Central memory CD4-positive, alpha-beta T cell (primary cell): ENCODE results near the gene RYR1.
"Not testable (repeated sequence)": the region's sequence is repeated elsewhere in the genome, so short reads cannot be mapped to it uniquely, and the experiment has no call there.

ENCODE experiments used
- DNase-seq: peaks from one replicate; pipeline ENCODE4 v3.0.0; 2022

Gene RYR1

DNA sequence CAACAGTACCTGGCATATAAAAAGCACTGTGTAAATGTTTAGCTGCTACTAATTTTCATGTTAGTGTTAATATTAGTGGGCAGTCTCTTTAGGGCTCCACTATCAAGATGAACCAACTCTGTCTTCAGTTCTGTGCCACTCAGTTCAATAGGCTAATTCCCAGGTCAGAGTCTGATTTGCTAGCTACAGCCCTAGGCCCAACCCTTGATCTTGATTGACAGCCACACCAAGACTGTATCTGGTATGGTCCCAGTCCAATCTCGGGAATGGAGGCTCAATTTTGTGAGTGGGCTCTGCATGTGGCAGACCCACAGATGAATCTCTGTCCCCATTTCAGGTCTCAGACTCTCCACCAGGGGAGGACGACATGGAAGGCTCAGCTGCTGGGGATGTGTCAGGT is 138.2 kb downstream of the RYR1 start:
- DNase-seq, result no peak

DNA sequence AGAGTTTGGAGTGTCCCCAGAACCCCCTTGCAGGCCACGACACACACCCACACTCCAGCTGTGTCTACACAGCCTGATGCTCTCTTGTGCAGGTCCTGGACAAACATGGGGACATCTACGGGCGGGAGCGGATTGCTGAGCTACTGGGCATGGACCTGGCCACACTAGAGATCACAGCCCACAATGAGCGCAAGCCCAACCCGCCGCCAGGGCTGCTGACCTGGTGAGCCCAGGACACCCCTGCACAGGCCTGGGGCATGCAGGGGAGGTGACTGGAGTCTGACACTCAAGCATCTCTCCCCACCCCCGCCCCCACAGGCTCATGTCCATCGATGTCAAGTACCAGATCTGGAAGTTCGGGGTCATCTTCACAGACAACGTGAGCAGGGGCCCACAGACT is 144.3 kb downstream of the RYR1 start:
- no peak for DNase-seq

DNA sequence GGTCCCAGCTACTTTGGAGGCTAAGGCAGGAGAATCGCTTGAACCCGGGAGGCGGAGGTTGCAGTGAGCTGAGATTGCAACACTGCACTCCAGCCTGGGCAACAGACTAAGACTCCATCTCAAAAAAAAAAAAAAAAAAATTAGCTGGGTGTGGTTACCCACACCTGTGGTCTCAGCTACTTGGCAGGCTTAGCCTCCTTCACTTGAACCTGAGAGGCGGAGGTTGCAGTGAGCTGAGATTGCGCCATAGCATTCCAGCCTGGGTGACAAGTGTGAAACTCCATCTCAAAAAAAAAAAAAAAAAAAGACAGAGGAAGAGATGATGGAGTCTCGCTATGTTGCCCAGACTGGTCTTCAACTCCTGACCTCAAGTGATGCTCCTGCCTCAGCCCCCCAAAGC is 145.8 kb downstream of the RYR1 start:
- DNase-seq, result peak; percentile 30

DNA sequence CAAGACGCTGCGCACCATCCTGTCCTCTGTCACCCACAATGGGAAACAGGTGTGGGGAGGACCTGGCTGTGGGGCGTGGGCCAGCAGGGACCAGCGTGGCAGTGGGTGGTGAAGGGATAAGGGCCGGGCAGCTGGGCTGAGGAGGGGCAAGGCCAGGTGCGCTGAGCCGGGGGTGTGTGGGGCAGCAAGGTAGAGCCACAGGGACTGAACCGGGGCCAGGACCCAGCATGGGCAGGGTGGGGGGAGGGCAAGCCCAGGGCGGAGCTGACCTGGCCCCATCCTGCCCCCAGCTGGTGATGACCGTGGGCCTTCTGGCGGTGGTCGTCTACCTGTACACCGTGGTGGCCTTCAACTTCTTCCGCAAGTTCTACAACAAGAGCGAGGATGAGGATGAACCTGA is 146.6 kb downstream of the RYR1 start:
- no peak for DNase-seq

DNA sequence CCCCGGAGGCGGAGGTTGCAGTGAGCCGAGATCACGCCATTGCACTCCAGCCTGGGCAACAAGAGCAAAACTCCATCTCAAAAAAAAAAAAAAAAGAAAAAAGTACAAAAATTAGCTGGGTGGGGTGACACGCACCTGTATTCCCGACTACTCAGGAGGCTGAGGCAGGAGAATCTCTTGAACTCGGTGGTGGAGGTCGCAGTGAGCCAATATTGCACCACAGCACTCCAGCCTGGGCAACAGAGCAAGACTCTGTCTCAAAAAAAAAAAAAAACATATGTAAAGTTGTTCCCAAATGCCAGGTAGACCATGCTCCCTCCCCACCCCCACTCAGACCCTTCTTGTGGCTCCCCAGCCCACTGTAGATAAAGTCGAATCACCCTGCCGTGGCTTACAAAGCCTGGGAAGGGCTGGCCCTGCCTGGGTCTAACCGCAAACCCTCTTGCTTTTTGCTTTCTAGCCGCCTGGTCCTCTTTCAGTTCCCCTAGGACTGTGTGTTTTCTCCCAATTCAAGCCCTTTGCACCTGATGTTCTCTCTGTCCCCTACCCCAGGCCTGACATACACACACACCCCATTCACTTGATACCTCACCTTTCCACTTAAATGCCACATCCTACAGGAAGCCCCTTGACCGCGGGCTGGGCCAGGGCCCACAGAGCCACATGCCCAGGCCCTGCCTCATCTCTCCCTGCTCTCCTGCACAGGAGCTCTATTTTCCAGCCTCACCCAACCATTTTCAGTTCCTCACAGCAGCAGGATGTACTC is 149.9 kb downstream of the RYR1 start:
- no peak for DNase-seq

DNA sequence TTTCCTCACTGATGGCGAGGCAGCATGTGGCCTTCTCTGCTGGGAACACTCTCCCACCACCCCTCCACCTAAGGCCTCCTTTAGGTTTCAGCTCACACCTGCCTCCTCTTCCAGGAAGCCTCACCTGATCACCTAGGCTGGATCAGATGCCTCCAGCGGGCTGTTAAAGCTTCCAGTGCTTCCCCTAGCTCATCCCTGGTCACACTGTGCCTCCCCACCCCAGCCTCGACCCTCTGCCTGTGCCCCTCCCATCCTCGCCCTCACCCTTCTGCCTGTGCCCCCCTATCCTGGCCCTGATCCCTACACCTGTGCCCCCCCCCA is 150.5 kb downstream of the RYR1 start:
- DNase-seq, result no peak

DNA sequence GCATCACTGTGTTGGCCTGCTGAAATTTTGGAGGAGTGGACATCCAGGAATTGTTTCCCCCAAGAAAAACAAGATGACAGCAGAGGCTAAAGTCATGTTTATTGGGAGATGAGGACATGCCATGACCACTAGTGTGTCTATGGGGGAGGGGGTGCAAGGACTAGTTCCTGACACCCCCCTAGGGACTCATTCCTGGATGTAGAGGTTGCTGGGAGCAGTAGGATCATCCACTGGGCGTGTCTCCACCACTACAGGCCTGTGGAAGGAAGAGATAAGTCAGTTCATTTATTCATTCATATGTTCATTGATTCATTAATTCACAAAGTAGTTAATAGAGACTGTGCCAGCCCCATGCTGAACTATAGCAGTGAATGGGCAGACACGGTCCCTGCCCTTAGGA is 154.1 kb downstream of the RYR1 start:
- DNase-seq, result no peak

DNA sequence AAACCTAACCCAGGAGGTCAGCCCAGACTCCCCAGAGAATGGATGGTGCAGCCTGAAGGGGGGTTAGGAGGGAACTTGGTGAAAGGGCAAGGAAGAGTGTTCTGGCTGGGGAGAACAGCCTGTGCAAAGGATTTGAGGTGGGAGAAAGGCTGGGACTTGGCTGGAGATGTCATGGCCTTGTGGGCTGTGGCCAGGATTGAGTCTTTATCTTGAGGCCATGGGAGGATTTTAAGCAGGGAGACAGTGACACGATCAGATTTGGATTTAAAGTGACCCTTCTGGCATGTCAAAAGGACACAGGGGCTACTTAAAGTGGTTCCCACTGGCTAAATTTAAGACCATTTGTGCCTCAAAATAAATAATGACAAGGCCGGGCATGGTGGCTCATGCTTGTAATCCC is 154.6 kb downstream of the RYR1 start:
- DNase-seq, result no peak

DNA sequence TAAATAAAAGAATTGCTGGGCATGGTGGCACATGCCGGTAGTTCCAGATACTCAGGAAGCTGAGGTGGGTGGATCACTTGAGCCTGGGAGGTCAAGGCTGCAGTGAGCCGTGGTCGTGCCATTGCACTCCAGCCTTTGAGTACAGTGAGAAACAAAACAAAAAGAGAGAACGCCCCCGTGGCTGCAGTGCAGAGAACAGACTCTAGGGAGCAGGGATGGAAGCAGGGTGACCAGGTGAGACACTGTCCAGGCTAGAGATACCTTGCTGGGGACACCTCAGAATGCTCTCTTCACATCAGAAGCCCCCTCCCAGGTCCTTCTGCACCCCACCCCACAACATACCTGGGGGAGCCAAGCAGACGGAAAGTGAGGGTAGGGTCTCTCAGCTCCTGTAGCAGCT is 159.4 kb downstream of the RYR1 start:
- no peak for DNase-seq

DNA sequence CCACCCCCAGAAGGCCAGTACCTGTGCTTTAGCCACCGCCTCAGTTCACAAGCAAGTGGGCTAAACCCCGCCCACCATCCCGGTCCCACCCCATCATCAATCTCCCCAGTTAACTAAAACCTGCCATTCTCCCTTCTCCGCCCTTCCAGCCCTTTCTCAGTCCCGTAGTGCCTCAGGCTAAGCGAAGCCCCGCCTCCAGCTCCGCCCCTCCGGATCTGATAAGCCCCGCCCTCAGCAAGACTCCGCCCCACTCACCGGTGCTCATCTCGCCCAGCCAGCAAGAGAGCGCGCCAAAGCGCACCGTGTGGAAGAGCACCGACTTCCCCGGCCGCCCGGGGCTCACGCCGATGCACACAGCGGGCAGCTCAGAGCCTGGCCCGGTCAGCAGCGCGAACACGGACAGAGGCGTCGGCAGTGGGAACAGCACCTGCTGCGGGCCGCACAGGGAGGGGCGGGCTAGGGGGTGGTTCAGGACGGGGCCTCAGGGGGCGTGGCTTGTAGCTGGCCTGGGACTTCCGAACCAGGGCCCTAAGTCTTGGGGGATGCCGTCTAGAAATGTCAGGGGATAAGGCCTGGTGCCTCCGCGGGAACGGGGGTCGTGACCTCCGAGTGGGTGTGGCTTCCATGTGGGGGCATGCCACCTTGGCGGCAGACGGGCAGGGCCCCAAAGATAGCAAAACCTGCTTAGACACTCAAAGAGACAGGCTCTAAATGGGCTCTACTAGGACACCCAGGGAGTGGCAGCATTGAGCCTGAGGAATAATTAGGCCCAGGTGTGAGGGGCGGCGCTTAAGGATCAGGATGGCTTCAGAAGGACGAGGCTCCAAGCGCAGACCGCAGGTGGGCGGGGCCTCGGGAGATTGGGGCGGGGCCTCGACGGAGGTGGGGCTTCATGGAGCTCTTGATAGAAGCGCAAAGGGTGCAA is 162.8 kb downstream of the RYR1 start:
- DNase-seq, result no peak

DNA sequence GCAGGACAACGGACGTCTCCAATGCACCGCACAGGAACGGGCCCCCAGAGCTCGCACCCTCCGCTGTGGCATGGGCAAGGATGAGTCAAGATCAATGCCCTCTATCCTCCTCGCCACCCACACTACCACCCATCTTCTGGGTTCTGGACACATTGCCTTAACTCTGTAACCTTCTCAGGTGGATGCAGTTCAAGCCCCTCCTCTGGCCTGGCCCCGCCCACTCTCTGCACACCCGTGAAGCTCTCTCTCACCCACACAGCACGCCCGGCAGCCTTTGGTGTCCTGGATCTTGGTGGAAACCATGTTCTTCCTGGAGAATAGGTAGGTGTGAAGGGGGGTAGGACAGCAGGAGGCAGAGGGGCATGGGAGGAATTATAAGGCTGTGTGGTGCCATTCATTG is 163.6 kb downstream of the RYR1 start:
- no peak for DNase-seq

DNA sequence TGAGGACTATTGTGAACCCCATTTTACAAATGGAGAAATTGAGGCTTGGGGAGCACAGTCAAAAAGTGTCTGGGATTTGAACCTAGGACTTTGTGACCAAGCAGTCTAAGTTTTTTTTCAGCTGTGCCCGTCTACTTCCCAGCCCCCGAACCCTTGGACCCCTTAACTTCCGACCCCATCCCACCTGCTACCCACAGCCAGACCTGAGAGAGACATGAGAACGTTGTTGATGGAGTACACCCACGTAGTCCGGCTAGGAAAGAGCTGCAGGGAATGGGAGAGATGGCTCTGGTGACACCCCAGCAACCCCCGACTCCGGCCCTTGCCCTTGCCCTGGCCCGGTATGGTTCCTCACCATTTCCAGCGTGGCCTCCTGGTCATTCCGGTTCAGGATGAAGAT is 166.2 kb downstream of the RYR1 start:
- DNase-seq, result no peak

DNA sequence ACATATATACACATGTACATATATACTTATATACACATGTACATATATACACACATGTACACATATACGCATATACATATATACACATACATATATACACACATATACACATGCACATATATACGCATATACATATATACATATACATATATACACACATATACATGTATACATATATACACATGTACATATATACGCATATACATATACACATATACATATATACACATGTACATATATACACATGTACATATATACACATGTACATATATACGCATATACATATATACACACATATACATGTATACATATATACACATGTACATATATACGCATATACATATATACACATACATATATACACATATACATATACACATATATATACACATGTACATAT is 169.4 kb downstream of the RYR1 start:
- DNase-seq, result not testable (repeated sequence)

DNA sequence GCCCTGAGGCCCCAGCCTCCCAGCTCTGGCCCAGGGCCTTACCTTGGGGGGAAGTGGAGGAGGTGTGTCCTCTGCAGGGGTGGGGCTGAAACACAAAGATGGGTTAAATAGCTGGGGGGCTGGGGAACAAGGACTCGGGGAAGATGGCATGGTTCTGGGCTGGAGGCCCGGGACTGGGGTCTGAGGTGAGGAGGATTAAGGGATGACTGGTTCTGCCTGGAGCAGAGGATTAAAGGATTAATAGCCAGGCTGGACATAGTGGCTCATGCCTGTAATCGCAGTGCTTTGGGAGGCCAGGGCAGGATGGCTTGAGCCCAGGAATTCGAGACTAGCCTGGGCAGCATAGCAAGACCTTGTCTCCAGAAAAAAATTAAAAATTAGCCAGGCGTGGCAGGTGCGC is 172.6 kb downstream of the RYR1 start:
- DNase-seq, result no peak

DNA sequence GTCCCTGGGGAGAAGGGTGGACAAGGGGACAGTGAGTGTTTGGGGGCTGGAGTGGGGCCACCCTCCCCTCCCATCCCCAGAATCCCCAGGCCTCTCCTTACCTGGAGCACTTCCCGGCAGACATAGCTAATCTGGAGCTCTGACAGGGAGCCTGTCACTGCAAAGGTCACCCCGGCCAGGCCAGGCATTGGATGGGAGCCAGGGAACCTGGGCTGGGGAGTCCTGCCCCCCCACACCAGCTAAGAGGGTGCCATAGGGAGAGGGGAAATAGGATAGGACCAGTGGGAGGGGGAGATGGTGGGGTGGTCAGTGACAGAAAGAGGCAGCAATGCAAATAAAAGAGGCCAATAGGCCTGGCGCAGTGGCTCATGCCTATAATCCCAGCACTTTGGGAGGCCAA is 180.8 kb downstream of the RYR1 start:
- DNase-seq, result no peak

DNA sequence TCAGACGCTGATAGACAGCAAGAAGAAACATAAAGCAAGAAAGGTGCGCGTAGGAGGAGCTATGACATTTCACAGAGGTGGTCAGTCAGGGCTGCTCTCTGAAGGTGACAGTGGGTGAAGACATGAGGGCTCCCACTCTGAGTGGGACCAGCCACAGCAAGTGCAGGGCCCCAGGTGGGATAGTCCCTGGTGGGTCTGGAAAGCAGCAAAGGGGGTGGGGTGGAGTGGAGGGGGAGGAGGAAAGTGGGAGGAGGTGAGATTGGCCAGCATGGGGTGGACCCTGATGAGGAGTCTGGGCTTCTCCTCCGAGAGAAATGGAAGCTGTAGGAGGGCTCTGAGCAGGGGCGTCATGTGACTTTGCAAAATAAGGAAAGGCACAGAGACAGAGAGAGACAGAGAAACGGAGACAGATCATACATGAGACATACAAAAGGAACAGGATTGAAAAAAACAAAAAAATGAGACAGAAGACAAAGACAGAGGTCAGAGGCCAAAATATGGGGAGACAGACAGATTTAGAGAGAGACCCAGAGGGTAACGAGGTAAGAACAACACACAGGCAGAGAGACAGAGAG is 181.6 kb downstream of the RYR1 start:
- no peak for DNase-seq

DNA sequence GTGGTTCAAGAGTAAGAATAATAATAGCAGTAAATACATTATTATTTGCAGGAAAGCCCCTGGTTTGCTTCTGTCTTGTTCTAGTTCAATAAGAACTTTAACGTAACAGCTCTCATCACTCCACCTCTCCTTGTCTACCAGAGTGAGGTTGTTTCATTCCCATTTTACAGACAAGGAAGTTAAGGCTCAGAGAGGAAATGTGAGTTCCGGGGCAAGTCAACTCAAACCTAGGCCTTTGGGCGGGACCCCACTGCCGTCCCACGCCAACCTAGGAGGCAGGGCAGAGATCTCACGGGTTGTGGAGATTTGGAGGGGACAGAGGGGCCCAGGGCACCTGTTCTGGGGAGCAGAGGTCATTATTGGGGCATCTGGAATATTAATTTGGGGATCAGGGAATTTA is 182.8 kb downstream of the RYR1 start:
- DNase-seq, result no peak

DNA sequence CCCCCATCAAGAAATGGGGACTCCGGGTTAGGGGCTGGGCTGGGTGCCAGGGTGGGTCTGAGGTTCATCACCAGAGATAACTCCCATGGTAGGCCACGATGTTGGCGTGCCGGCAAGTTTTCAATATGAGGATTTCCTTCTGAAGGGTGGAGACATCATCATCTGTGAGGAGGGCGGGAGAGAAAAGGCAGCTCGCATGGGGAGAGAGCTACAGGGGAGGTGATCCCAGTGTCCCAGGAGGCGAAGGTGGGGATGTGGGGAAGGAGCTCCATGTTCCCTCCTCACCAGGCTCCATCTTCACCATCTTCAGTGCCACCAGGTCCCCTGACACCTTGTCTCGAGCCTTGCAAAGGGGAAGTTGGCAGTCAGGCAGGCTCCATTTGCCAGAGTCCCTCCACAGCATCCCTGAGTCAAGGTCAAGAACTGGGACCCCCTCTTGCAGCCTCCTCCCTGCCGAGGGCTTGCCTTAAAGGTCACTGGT is 183.8 kb downstream of the RYR1 start:
- peak; percentile 16 for DNase-seq

DNA sequence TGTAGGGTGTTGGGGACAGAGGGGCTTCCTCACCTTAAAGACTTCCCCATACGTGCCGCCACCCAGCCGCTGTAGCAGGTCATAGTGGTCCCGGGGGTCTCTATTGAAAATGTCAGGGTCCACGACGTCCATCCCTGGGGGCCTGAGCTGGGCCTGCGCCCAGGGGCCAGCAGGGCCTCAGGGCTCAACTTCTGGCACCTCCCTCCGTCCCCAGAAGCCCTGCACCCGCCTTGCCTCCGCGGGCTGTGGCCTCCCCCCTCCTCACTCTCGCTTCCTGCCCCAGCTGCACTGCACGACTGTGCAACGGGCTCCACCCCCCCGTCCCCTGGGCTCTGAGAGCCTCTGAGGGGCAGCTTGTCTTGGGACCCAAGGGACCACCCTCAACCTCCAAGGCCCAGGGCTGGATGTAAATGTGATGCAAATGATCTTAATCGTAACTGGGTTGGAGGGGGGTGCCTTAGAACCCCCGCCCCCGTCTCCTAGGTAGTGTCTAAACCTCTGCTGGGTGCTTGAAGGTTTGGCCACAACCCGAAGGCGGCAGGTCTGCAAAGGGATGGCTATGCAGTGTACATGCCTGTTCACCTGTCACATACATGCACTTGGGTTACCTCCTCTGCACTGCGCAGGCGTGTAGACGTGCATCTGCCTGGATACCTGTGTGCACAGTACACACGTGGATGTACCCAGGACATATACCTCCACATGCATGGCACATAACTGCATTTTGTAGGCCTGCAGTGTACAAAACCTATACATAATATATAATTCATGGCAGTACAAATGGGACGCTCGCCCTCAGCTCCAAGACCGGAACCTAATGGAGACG is 184.5 kb downstream of the RYR1 start, which contains the start of gene MAP4K1:
Gene MAP4K1, minus strand, starts transcription at position 190 of the 826 bp plus-strand sequence. Its CDS starts 58 bp downstream, at position 132.
- DNase-seq, result peak; percentile 62

DNA sequence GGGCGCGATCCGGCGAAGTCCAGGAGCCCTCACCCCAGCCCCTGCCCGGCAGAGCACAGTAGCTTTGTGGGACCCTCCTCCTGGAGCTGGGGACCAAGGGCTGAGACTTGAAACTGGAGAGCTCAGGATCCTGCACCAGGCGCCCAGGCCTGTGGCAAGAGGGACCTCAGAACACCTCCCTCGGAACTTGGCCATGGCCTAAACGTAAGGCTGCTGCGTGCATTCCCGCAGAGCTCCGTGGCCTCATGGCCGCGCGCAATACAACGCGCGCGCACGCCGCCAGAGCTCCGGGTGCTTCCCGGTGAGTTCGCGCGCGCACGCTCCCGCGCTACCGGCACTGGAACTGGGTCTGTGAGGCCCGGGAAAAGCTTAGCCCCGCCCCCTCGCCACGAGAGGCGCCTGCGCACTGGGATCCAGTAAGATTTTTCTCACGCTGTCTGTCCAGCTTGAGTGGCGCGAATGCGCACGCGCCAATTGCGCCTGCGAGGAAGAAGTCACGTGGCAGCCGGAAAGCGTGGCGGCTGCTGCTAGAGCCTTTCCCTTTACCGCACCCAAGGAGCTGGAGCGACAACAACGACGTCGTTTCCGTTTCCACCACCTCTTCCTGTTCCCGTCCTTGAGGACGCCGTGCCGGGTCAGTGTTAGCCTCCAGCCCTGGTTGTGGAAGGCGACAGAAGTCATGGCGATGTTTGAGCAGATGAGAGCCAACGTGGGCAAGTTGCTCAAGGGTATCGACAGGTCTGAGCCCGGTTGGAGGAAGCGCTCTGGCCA is 185.3 kb downstream of the RYR1 start, which contains the start of gene EIF3K:
Gene EIF3K, plus strand, starts transcription at position 599 of the 771 bp plus-strand sequence. Its CDS starts 81 bp downstream, at position 680.
- DNase-seq, result peak; percentile 96

DNA sequence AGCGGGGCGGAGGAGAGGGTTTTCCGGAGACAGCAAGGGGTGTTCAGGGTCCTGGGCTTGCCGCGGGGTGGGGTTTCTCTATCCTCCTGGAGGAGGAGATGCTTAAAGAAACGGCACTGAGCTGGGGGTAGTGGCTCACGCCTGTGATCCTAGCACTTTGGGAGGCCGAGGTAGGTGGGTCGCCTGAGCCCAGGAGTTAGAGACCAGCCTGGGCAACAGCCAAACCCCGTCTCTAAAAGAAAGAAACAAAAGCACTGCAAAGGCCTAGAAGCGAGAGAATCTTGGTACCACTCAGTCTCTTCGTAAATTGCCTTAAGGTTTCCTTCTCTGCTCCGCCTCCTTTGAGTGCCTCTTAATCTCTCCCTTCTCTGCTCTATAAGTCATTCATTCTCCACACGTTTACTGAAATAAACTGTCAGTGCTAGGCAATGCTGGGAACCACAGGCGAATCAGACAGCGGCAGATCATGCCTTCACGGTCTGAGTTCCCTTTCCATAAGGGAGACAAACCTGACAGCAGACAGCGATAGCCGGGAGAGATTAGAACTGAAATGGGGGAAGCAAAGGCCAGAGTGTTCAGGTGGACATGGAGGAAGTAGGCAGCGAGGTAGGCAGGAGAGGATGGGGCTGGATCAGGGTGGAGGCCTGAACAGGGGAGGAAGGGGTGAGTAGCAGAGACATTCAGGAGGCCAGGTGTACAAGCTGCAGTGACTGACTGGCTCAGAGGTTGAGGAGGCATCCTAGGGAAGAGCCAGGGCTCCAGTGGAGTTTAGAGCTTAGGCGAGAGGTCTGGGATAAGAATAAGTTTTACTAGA is 186.1 kb downstream of the RYR1 start:
- no peak for DNase-seq
